Sigmoid colon (tissue), 3 donors: ENCODE measurements around the gene ZNHIT1.

Experiments used
- CTCF ChIP-seq, 4 experiments: fragments of 450-650 bp in 3 of 4; fragments of 200-600 bp in 1 of 4; IDR thresholded peaks; one replicate each; pipeline ENCODE4 v1.5.1; 2016 to 2019; ENCODE audit warnings: antibody characterized with exemption in 4 of 4, mild to moderate bottlenecking in 3 of 4, moderate library complexity in 2 of 4
- POLR2A ChIP-seq, 2 donors: fragments of 450-650 bp; IDR thresholded peaks; one replicate each; pipeline ENCODE4 v1.6.1; 2016; ENCODE audit warnings: antibody characterized with exemption in 2 of 2, mild to moderate bottlenecking in 2 of 2, moderate library complexity in 2 of 2

GRCh38 chr7:101238226-101239182 lies 20.5 kb downstream of the ZNHIT1 start:
- TF ChIP-seq CTCF (IDR thresholded peaks at IDR 0.05) (no peak), POLR2A (IDR thresholded peaks at IDR 0.05) (no peak)
